SK-N-SH treated with all-trans-retinoic acid at 6 μM for 48 hours (cell line): ENCODE measurements around the gene LSM14A.
"Not testable (repeated sequence)": the region's sequence is repeated elsewhere in the genome, so short reads cannot be mapped to it uniquely, and the experiment has no call there.

Experiments used
- ARNTL ChIP-seq: fragments of 450-650 bp; formaldehyde crosslinking; IDR thresholded peaks from 2 replicates; pipeline ENCODE4 v1.5.0; 2020; ENCODE audit warnings: low read depth, mild to moderate bottlenecking, moderate library complexity, borderline replicate concordance
- CSDC2 ChIP-seq: fragments of 250-450 bp; sonication (Bioruptor Pico); IDR thresholded peaks from 2 replicates; pipeline ENCODE4 v1.5.0; 2020; ENCODE audit warnings: mild to moderate bottlenecking, moderate library complexity
- GLIS3 ChIP-seq: fragments of 250-450 bp; sonication (Bioruptor Pico); IDR thresholded peaks from 2 replicates; pipeline ENCODE4 v1.5.0; 2020; ENCODE audit warnings: mild to moderate bottlenecking, moderate library complexity
- PPARA ChIP-seq: fragments of 250-450 bp; sonication (Bioruptor Pico); IDR thresholded peaks from 2 replicates; pipeline ENCODE4 v1.5.0; 2020; ENCODE audit warnings: mild to moderate bottlenecking, borderline replicate concordance
- RARB ChIP-seq: fragments of 250-450 bp; sonication (Bioruptor Pico); IDR thresholded peaks from 2 replicates; pipeline ENCODE4 v1.8.0; 2021; ENCODE audit warnings: mild to moderate bottlenecking, moderate library complexity
- ZC3H10 ChIP-seq: fragments of 250-450 bp; sonication (Bioruptor Pico); IDR thresholded peaks from 2 replicates; pipeline ENCODE4 v1.5.1; 2021; ENCODE audit warnings: mild to moderate bottlenecking, moderate library complexity
- ZFP30 ChIP-seq: fragments of 450-650 bp; formaldehyde crosslinking; IDR thresholded peaks from 2 replicates; pipeline ENCODE4 v1.5.0; 2022; ENCODE audit warnings: mild to moderate bottlenecking, moderate library complexity
- ZNF565 ChIP-seq: fragments of 450-650 bp; formaldehyde crosslinking; conservative IDR thresholded peaks from 2 replicates; pipeline ENCODE4 v1.5.0; 2020; ENCODE audit warnings: low read depth, mild to moderate bottlenecking, moderate library complexity

GRCh38 chr19:34158966-34159365, 13.3 kb upstream of the LSM14A start:
- TF ChIP-seq PPARA, CSDC2, ZC3H10, GLIS3, ARNTL, RARB, ZNF565, ZFP30 (CRISPR knock-in tag): not testable (repeated sequence)
